PC-9 (cell line): ENCODE data around the gene DOCK4.

ENCODE experiments used
- EZH2 ChIP-seq: fragments of 200-600 bp; sonication (generic); IDR thresholded peaks from 2 replicates; pipeline ENCODE4 v1.8.0; 2017; ENCODE audit warnings: antibody characterized with exemption, low read depth
- TF ChIP-seq, protein P1 (sequence below): fragments of 200-600 bp; sonication (generic); conservative IDR thresholded peaks from 2 replicates; pipeline ENCODE4 v1.6.1; 2017; ENCODE audit warnings: mixed run types, antibody characterized with exemption, mild to moderate bottlenecking, moderate library complexity

DNA sequence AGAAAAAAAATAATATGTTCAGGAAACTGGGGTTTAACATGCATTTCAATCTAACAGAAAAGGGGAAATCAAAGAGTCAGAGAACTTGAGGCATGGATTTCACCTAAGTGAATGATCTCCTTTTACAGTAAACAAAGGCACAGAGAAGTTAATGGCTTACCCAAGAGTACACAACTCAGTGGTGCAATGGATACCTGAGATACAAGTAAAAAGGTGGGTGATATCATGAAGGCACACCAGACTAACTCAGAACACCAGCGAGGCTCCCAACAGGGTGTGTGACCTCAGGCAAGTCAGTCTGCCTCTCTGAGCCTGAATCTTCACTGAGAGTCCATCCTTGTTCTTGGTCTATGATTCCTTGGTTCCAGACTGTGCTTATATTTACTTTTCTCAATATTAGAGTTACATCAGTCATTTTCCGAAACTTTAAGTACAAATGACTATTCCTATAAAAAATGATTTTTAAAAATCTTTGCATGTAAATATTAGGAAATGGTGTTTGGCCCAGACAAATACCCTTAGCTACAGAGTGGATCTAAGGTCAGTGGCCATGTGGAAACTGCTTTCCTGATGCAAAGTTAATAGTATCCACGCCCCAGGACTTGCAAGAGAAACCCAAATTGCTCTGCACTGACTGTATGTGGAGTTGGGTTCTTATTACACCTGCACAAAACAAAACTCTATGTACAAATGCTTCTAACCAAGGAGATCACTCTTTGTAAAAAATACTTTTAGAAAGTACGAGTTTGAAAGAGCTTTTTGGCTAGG, 361.1 kb downstream of the DOCK4 start:
- TF ChIP-seq, protein P1, sequence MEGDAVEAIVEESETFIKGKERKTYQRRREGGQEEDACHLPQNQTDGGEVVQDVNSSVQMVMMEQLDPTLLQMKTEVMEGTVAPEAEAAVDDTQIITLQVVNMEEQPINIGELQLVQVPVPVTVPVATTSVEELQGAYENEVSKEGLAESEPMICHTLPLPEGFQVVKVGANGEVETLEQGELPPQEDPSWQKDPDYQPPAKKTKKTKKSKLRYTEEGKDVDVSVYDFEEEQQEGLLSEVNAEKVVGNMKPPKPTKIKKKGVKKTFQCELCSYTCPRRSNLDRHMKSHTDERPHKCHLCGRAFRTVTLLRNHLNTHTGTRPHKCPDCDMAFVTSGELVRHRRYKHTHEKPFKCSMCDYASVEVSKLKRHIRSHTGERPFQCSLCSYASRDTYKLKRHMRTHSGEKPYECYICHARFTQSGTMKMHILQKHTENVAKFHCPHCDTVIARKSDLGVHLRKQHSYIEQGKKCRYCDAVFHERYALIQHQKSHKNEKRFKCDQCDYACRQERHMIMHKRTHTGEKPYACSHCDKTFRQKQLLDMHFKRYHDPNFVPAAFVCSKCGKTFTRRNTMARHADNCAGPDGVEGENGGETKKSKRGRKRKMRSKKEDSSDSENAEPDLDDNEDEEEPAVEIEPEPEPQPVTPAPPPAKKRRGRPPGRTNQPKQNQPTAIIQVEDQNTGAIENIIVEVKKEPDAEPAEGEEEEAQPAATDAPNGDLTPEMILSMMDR: no peak
- TF ChIP-seq EZH2: no peak
